ENCODE results near the gene GIGYF2. TPM values are rescaled to one million over a fixed set of nuclear protein-coding genes. Genes with fewer than 3 reads are reported as not detected.

Gene GIGYF2
- total and polyA plus RNA-seq, 2 of the 13 experiments (the other 11 are each of a cell fraction or from before 2014, with no cell fraction given): 44.9 to 73.5 TPM

- TF ChIP-seq, protein P1, sequence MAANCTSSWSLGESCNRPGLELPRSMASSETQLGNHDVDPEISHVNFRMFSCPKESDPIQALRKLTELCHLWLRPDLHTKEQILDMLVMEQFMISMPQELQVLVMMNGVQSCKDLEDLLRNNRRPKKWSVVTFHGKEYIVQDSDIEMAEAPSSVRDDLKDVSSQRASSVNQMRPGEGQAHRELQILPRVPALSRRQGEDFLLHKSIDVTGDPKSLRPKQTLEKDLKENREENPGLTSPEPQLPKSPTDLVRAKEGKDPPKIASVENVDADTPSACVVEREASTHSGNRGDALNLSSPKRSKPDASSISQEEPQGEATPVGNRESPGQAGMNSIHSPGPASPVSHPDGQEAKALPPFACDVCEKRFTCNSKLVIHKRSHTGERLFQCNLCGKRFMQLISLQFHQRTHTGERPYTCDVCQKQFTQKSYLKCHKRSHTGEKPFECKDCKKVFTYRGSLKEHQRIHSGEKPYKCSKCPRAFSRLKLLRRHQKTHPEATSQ (CRISPR knock-in tag; IDR thresholded peaks at IDR 0.05; ENCODE audit: borderline replicate concordance): no peak
- TF ChIP-seq, protein P2, sequence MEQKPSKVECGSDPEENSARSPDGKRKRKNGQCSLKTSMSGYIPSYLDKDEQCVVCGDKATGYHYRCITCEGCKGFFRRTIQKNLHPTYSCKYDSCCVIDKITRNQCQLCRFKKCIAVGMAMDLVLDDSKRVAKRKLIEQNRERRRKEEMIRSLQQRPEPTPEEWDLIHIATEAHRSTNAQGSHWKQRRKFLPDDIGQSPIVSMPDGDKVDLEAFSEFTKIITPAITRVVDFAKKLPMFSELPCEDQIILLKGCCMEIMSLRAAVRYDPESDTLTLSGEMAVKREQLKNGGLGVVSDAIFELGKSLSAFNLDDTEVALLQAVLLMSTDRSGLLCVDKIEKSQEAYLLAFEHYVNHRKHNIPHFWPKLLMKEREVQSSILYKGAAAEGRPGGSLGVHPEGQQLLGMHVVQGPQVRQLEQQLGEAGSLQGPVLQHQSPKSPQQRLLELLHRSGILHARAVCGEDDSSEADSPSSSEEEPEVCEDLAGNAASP (CRISPR knock-in tag; IDR thresholded peaks at IDR 0.05; ENCODE audit: borderline replicate concordance): no peak
- no peak for TF ChIP-seq ZNF878 (CRISPR knock-in tag; IDR thresholded peaks at IDR 0.05)
- TF ChIP-seq POLR2AphosphoS5 (IDR thresholded peaks at IDR 0.05; ENCODE audit: low read depth, low read length): no peak
- no peak for TF ChIP-seq SMAD1 (CRISPR knock-in tag; IDR thresholded peaks at IDR 0.05; ENCODE audit: borderline replicate concordance, low read depth)
- TF ChIP-seq, protein P3, sequence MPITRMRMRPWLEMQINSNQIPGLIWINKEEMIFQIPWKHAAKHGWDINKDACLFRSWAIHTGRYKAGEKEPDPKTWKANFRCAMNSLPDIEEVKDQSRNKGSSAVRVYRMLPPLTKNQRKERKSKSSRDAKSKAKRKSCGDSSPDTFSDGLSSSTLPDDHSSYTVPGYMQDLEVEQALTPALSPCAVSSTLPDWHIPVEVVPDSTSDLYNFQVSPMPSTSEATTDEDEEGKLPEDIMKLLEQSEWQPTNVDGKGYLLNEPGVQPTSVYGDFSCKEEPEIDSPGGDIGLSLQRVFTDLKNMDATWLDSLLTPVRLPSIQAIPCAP (CRISPR knock-in tag; IDR thresholded peaks at IDR 0.05; ENCODE audit: low read depth): no peak
- TF ChIP-seq, protein P4, sequence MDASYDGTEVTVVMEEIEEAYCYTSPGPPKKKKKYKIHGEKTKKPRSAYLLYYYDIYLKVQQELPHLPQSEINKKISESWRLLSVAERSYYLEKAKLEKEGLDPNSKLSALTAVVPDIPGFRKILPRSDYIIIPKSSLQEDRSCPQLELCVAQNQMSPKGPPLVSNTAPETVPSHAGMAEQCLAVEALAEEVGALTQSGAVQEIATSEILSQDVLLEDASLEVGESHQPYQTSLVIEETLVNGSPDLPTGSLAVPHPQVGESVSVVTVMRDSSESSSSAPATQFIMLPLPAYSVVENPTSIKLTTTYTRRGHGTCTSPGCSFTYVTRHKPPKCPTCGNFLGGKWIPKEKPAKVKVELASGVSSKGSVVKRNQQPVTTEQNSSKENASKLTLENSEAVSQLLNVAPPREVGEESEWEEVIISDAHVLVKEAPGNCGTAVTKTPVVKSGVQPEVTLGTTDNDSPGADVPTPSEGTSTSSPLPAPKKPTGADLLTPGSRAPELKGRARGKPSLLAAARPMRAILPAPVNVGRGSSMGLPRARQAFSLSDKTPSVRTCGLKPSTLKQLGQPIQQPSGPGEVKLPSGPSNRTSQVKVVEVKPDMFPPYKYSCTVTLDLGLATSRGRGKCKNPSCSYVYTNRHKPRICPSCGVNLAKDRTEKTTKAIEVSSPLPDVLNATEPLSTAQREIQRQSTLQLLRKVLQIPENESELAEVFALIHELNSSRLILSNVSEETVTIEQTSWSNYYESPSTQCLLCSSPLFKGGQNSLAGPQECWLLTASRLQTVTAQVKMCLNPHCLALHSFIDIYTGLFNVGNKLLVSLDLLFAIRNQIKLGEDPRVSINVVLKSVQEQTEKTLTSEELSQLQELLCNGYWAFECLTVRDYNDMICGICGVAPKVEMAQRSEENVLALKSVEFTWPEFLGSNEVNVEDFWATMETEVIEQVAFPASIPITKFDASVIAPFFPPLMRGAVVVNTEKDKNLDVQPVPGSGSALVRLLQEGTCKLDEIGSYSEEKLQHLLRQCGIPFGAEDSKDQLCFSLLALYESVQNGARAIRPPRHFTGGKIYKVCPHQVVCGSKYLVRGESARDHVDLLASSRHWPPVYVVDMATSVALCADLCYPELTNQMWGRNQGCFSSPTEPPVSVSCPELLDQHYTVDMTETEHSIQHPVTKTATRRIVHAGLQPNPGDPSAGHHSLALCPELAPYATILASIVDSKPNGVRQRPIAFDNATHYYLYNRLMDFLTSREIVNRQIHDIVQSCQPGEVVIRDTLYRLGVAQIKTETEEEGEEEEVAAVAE (CRISPR knock-in tag; IDR thresholded peaks at IDR 0.05; ENCODE audit: borderline replicate concordance): no peak
- TF ChIP-seq SOX5 (CRISPR knock-in tag; IDR thresholded peaks at IDR 0.05; ENCODE audit: borderline replicate concordance): no peak
Observed at GRCh38 chr2:232892843-232893242, 195.7 kb downstream of the GIGYF2 start (continued).
